Measurements from ENCODE around the gene NFXL1. TPM values are rescaled to one million over a fixed set of nuclear protein-coding genes. Genes with fewer than 3 reads are reported as not detected.

NFXL1 gene
- polyA plus RNA-seq, 2 of the 4 experiments (the other 2 are of a cell fraction), result 7.1 to 15.7 TPM

DNA sequence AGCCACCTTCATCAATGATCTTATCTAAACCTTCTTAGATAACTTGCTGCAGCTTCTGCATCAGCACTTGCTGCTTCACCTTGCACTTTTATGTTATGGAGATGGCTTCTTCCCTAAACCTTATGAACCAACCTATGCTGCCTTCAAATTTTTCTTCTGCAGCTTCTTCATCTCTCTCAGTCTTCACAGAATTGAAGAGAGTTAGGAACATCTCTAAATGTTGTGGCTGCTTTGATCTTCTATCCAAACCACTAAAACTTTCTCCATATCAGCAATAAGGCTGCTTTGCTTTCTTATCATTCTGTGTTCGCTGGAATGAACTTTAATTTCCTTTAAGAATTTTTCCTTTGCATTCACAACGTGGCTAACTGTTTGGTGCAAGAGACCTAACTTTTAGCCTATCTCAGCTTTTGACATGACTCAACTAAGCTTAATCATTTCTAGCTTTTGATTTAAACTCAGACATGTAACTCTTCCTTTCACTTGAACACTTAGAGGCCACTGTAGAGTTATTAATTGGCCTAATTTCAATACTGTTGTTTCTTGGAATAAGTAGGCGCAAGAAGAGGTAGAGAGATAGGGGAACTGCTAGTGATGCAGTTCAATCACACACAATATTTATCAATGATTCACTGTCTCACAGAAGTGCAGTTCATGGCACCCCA lies 40.4 kb downstream of the NFXL1 start:
- FAIRE-seq, result no peak
- TF ChIP-seq, protein P1, sequence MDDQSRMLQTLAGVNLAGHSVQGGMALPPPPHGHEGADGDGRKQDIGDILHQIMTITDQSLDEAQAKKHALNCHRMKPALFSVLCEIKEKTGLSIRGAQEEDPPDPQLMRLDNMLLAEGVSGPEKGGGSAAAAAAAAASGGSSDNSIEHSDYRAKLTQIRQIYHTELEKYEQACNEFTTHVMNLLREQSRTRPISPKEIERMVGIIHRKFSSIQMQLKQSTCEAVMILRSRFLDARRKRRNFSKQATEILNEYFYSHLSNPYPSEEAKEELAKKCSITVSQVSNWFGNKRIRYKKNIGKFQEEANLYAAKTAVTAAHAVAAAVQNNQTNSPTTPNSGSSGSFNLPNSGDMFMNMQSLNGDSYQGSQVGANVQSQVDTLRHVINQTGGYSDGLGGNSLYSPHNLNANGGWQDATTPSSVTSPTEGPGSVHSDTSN (IDR thresholded peaks at IDR 0.05), result no peak
- TF ChIP-seq JUN (IDR thresholded peaks at IDR 0.05), result no peak
- no peak for TF ChIP-seq KDM1A (IDR thresholded peaks at IDR 0.05; ENCODE audit: low read depth)
- TF ChIP-seq BHLHE40 (IDR thresholded peaks at IDR 0.05; ENCODE audit: low read depth, low read length), result no peak
- no peak for TF ChIP-seq GATA3 (IDR thresholded peaks at IDR 0.05; ENCODE audit: borderline replicate concordance)
- H3K4me3 ChIP-seq, result no peak overlapping the region
- DNase-seq (ENCODE audit: low read depth in 1 of 2, low spot score in 1 of 2), result no peak
- H3K4me1 ChIP-seq, result no peaks in the 10 kb centered on the region
- no peak overlapping the region for H3K27ac ChIP-seq
- no peak for ATAC-seq
- CTCF ChIA-PET, result no interaction called here
- H3K9me3 ChIP-seq, result no peaks in the 10 kb centered on the region
- H3K4me2 ChIP-seq, result no peak overlapping the region
- WGBS (ENCODE audit: missing lambda C conversion rate), result 96% methylated on average over 3 of the region's 3 CpGs
- POLR2A ChIA-PET, result no interaction called here

DNA sequence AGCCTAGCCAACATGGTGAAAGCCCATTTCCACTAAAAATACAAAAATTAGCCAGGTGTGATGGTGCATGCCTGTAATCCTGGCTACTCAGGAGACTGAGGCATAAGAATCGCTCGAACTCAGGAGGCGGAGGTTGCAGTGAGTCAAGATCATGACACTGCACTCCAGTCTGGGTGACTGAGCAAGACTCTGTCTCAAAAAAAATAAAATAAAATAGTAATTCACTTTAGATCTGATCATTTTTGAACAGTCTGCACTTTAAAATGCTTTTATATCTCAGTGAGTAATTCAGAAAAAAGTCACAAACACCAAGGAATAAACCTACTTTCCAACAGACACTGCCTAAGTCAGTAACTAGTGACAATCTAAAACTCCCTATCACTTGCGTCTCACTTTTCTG lies 50.9 kb downstream of the NFXL1 start:
- no peaks in the 10 kb centered on the region for H3K9me3 ChIP-seq
- FAIRE-seq, result no peak
- WGBS (ENCODE audit: missing lambda C conversion rate), result 74% methylated on average over 4 of the region's 4 CpGs
- CTCF ChIA-PET, result no interaction called here
- no peak overlapping the region for H3K27ac ChIP-seq
- H3K4me1 ChIP-seq, result no peaks in the 10 kb centered on the region
- no peak for DNase-seq (ENCODE audit: low read depth in 1 of 2, low spot score in 1 of 2)
- POLR2A ChIA-PET, result no interaction called here
- no peak for ATAC-seq
- H3K4me3 ChIP-seq, result no peak overlapping the region
- TF ChIP-seq KDM5A (IDR thresholded peaks at IDR 0.05) (no peak), TFCP2L1 (CRISPR knock-in tag; IDR thresholded peaks at IDR 0.05) (no peak), FOSL2 (IDR thresholded peaks at IDR 0.05) (no peak), FOSL2 (CRISPR knock-in tag; IDR thresholded peaks at IDR 0.05) (no peak), MYC (IDR thresholded peaks at IDR 0.05; ENCODE audit: borderline replicate concordance, low read length) (no peak), ZFP36 (IDR thresholded peaks at IDR 0.05; ENCODE audit: borderline replicate concordance, partially characterized antibody) (no peak), ESRRA (IDR thresholded peaks at IDR 0.05; ENCODE audit: borderline replicate concordance, low read length) (no peak), PHF8 (IDR thresholded peaks at IDR 0.05; ENCODE audit: borderline replicate concordance, low read depth) (no peak), POLR2AphosphoS2 (conservative IDR thresholded peaks at IDR 0.05; ENCODE audit: low read length) (no peak), EHMT2 (IDR thresholded peaks at IDR 0.05; ENCODE audit: low read depth) (no peak), CBX8 (IDR thresholded peaks at IDR 0.05) (no peak), HOXB5 (CRISPR knock-in tag; IDR thresholded peaks at IDR 0.05) (no peak), SMC3 (IDR thresholded peaks at IDR 0.05) (no peak), TP53 (CRISPR knock-in tag; IDR thresholded peaks at IDR 0.05) (no peak), NPAS2 (CRISPR knock-in tag; IDR thresholded peaks at IDR 0.05; ENCODE audit: borderline replicate concordance) (no peak), SREBF2 (IDR thresholded peaks at IDR 0.05) (no peak)
- TF ChIP-seq, protein P2, sequence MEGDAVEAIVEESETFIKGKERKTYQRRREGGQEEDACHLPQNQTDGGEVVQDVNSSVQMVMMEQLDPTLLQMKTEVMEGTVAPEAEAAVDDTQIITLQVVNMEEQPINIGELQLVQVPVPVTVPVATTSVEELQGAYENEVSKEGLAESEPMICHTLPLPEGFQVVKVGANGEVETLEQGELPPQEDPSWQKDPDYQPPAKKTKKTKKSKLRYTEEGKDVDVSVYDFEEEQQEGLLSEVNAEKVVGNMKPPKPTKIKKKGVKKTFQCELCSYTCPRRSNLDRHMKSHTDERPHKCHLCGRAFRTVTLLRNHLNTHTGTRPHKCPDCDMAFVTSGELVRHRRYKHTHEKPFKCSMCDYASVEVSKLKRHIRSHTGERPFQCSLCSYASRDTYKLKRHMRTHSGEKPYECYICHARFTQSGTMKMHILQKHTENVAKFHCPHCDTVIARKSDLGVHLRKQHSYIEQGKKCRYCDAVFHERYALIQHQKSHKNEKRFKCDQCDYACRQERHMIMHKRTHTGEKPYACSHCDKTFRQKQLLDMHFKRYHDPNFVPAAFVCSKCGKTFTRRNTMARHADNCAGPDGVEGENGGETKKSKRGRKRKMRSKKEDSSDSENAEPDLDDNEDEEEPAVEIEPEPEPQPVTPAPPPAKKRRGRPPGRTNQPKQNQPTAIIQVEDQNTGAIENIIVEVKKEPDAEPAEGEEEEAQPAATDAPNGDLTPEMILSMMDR (IDR thresholded peaks at IDR 0.05), result no peak
- TF ChIP-seq, protein P3, sequence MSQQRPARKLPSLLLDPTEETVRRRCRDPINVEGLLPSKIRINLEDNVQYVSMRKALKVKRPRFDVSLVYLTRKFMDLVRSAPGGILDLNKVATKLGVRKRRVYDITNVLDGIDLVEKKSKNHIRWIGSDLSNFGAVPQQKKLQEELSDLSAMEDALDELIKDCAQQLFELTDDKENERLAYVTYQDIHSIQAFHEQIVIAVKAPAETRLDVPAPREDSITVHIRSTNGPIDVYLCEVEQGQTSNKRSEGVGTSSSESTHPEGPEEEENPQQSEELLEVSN (IDR thresholded peaks at IDR 0.05; ENCODE audit: borderline replicate concordance, low read depth), result no peak
- H3K4me2 ChIP-seq, result no peak overlapping the region
